IMR-90 (cell line): ENCODE results near the gene ESYT1. TPM values are rescaled to one million over a fixed set of nuclear protein-coding genes. Genes with fewer than 3 reads are reported as not detected.

Source experiments
- ATAC-seq: fragments of 200-7000 bp; cut with Tn5 transposase; 2 replicates; pipeline ENCODE4 v1.9.1; 2020; ENCODE audit warnings: low read depth, mild to moderate bottlenecking, moderate library complexity
- BruUV-seq: library from RNA; stranded (reverse); fragments of 400-500 nt; replicated peaks from 2 replicates; lab custom pipeline; 2021; lab: Mats Ljungman, UMichigan
- CTCF ChIA-PET: fragments of 300-600 bp; formaldehyde crosslinking; extraction: SDS; loops from one replicate; lab custom pipeline; 2021; ENCODE audit warnings: antibody characterized with exemption; lab: Yijun Ruan, JAX
- POLR2A ChIA-PET: fragments of 300-600 bp; sonication (Branson Sonifier 250); formaldehyde crosslinking; loops from one replicate; lab custom pipeline; 2022; ENCODE audit warnings: antibody characterized with exemption; ENCODE audit not compliant: unreplicated experiment; lab: Charles Lee
- DNase-seq: peaks from one replicate; pipeline ENCODE4 v3.0.0; 2013
- H2AFZ ChIP-seq: replicated peaks from 2 replicates; pipeline ENCODE3; 2013; ENCODE audit warnings: low read length, mild to moderate bottlenecking; ENCODE audit not compliant: poor library complexity
- H2AK5ac ChIP-seq: 2 replicates; pipeline ENCODE4 v1.6.1; 2013; ENCODE audit warnings: low read depth, low read length, inconsistent platforms
- H2AK9ac ChIP-seq: replicated peaks from 2 replicates; pipeline ENCODE3; 2013; ENCODE audit warnings: mild to moderate bottlenecking, low read depth, low read length, moderate library complexity; ENCODE audit not compliant: poor library complexity
- H2BK120ac ChIP-seq: 2 replicates; pipeline ENCODE4 v1.6.1; 2013; ENCODE audit warnings: low read depth, low read length, inconsistent platforms
- H2BK15ac ChIP-seq: 3 replicates; pipeline ENCODE4 v1.6.1; 2013; ENCODE audit warnings: low read depth, low read length, inconsistent platforms
- H2BK20ac ChIP-seq: 2 replicates; pipeline ENCODE4 v1.6.1; 2013; ENCODE audit warnings: low read depth, mild to moderate bottlenecking, inconsistent platforms, low read length, moderate library complexity
- H2BK5ac ChIP-seq: 2 replicates; pipeline ENCODE4 v1.6.1; 2013; ENCODE audit warnings: mild to moderate bottlenecking, low read depth, low read length, inconsistent platforms; ENCODE audit not compliant: poor library complexity, severe bottlenecking
- H3K14ac ChIP-seq: replicated peaks from 2 replicates; pipeline ENCODE4 v1.6.1; 2013; ENCODE audit warnings: low read depth, low read length, inconsistent platforms
- H3K18ac ChIP-seq: 2 replicates; pipeline ENCODE4 v1.6.1; 2013; ENCODE audit warnings: low read depth, low read length, control low read depth
- H3K23ac ChIP-seq: 2 replicates; pipeline ENCODE4 v1.6.1; 2013; ENCODE audit warnings: low read depth, low read length, inconsistent platforms
- H3K27ac ChIP-seq: 2 replicates; pipeline ENCODE4 v1.5.1; 2013; ENCODE audit warnings: mild to moderate bottlenecking, control low read depth, low read length; ENCODE audit not compliant: insufficient read depth
- H3K27me3 ChIP-seq: 2 replicates; pipeline ENCODE4 v1.6.1; 2013; ENCODE audit warnings: low read length; ENCODE audit not compliant: control insufficient read depth, insufficient read depth
- H3K36me3 ChIP-seq: 2 replicates; pipeline ENCODE4 v1.6.1; 2013; ENCODE audit warnings: low read length, mixed read lengths; ENCODE audit not compliant: control insufficient read depth, insufficient read depth
- H3K4ac ChIP-seq: 2 replicates; pipeline ENCODE4 v1.6.1; 2013; ENCODE audit warnings: low read depth, low read length, inconsistent platforms
- H3K4me1 ChIP-seq: 2 replicates; pipeline ENCODE4 v1.6.1; 2013; ENCODE audit warnings: low read length, mixed read lengths; ENCODE audit not compliant: control insufficient read depth, insufficient read depth
- H3K4me2 ChIP-seq: 2 replicates; pipeline ENCODE4 v1.6.1; 2013; ENCODE audit warnings: low read depth, mild to moderate bottlenecking, control low read depth, low read length, moderate library complexity
- H3K4me3 ChIP-seq: 2 replicates; pipeline ENCODE4 v1.5.1; 2013; ENCODE audit warnings: low read depth, mild to moderate bottlenecking, control low read depth, low read length, moderate library complexity; ENCODE audit not compliant: insufficient read depth
- H3K56ac ChIP-seq: 2 replicates; pipeline ENCODE4 v1.6.1; 2013; ENCODE audit warnings: low read length, inconsistent platforms; ENCODE audit not compliant: insufficient read depth; ENCODE audit errors: extremely low read depth
- H3K79me1 ChIP-seq, 2 experiments: 2 replicates each; pipeline ENCODE4 v1.6.1; 2013; ENCODE audit warnings: low read length in 2 of 2, inconsistent platforms in 1 of 2, low read depth in 1 of 2
- H3K9ac ChIP-seq: 2 replicates; pipeline ENCODE4 v1.6.1; 2013; ENCODE audit warnings: low read depth, low read length, control low read depth
- H3K9me1 ChIP-seq: 2 replicates; pipeline ENCODE4 v1.6.1; 2013; ENCODE audit warnings: low read length, inconsistent platforms; ENCODE audit not compliant: insufficient read depth
- H3K9me3 ChIP-seq: 2 replicates; pipeline ENCODE4 v1.6.1; 2013; ENCODE audit warnings: low read length; ENCODE audit not compliant: control insufficient read depth, insufficient read depth
- H4K20me1 ChIP-seq: 2 replicates; pipeline ENCODE4 v1.6.1; 2013; ENCODE audit warnings: low read length, inconsistent platforms; ENCODE audit not compliant: insufficient read depth
- H4K5ac ChIP-seq: 2 replicates; pipeline ENCODE4 v1.6.1; 2013; ENCODE audit warnings: mild to moderate bottlenecking, low read depth, low read length, control low read depth
- H4K8ac ChIP-seq, 2 experiments: 2 replicates each; pipeline ENCODE4 v1.6.1; 2013; ENCODE audit warnings: low read depth in 2 of 2, low read length in 2 of 2, control low read depth in 1 of 2, inconsistent platforms in 1 of 2
- H4K91ac ChIP-seq: 2 replicates; pipeline ENCODE4 v1.6.1; 2013; ENCODE audit warnings: low read depth, low read length, inconsistent platforms; ENCODE audit not compliant: insufficient read depth
- BHLHE40 ChIP-seq: fragments of 150-350 bp; IDR thresholded peaks from 2 replicates; pipeline ENCODE4 v1.6.1; 2016; ENCODE audit warnings: mild to moderate bottlenecking, low read depth, low read length
- CHD1 ChIP-seq: IDR thresholded peaks from 2 replicates; pipeline ENCODE4 v1.6.1; 2012; ENCODE audit warnings: low read depth, low read length, improper control_type of control experiment
- MAZ ChIP-seq: IDR thresholded peaks from 2 replicates; pipeline ENCODE4 v1.6.1; 2012; ENCODE audit warnings: low read depth, mild to moderate bottlenecking, low read length, improper control_type of control experiment, moderate library complexity, borderline replicate concordance
- NFE2L2 ChIP-seq: fragments of 150-350 bp; IDR thresholded peaks from 2 replicates; pipeline ENCODE4 v1.6.1; 2016; ENCODE audit warnings: low read depth, mild to moderate bottlenecking, low read length
- RAD21 ChIP-seq: IDR thresholded peaks from 2 replicates; pipeline ENCODE4 v1.6.1; 2012; ENCODE audit warnings: low read length, improper control_type of control experiment
- RCOR1 ChIP-seq: IDR thresholded peaks from 2 replicates; pipeline ENCODE4 v1.6.1; 2012; ENCODE audit warnings: mild to moderate bottlenecking, low read length, improper control_type of control experiment; ENCODE audit not compliant: insufficient replicate concordance
- WGBS, 2 experiments: methylation state at CpG; one replicate each; pipeline versions ENCODE4 v1.1.5 to v1.1.7; 2013; ENCODE audit warnings: missing lambda C conversion rate in 2 of 2; ENCODE audit not compliant: insufficient read length in 1 of 2; ENCODE audit errors: extremely low coverage in 2 of 2; 5-methylcytosine and 5-hydroxymethylcytosine counted together
- dilution Hi-C: fragments of 300-500 bp; cut with HindIII; formaldehyde crosslinking; loops from one replicate; pipeline ENCODE4 v1.14.3; 2018; ENCODE audit warnings: low sequenced_read_pairs; ENCODE audit not compliant: unreplicated experiment
- in situ Hi-C: fragments of 300-500 bp; cut with MboI; formaldehyde crosslinking; loops from 3 replicates; pipeline ENCODE4 v1.14.3; 2019; ENCODE audit warnings: low sequenced_read_pairs, inconsistent platforms, mixed read lengths
- intact Hi-C: fragments of 100-400 bp; cut with micrococcal nuclease; formaldehyde crosslinking; loops from 2 replicates; pipeline ENCODE4 v1.10.0; 2022
- polyA plus RNA-seq, 3 experiments: library from polyadenylated mRNA; depleted of rRNA; stranded (reverse); fragments of >200 nt; gene quantifications; 2 replicates each; pipeline ENCODE4 v1.2.3, GENCODE V29; 2012; ENCODE audit warnings: low replicate concordance in 1 of 3
- total RNA-seq: library from RNA; depleted of rRNA; stranded (reverse); fragments of >200 nt; gene quantifications from 2 replicates; pipeline ENCODE4 v1.2.3, GENCODE V29; 2012

Gene ESYT1
- total and polyA plus RNA-seq, 2 of the 4 experiments (the other 2 are of a cell fraction): 150 to 153 TPM

GRCh38 chr12:56143870-56144269 is 15.8 kb downstream of the ESYT1 start:
- DNase-seq (no peak), ATAC-seq (no peak)
- CTCF ChIA-PET: no interaction called here
- Histone ChIP-seq H3K4ac (no peak overlapping the region), H2AK9ac (no peak overlapping the region), H3K4me1 (no peaks in the 10 kb centered on the region; the same call in 1 of the 2 replicates), H3K9ac (no peak overlapping the region), H2BK15ac (no peak overlapping the region), H3K9me3 (no peaks in the 10 kb centered on the region), H3K4me3 (no peak overlapping the region), H4K20me1 (no peaks in the 10 kb centered on the region; the same call in 1 of the 2 replicates), H3K18ac (no peak overlapping the region), H3K4me2 (no peak overlapping the region), H3K9me1 (peaks cover 12% of the 10 kb centered on the region), H3K14ac (no peak overlapping the region), H2AFZ (no peak overlapping the region), H2BK5ac (no peak overlapping the region), H3K79me1 (peaks cover 3 to 5% of the 10 kb centered on the region in 2 experiments; a peak in 1 of 4 replicates), H4K5ac (no peak overlapping the region), H2AK5ac (no peak overlapping the region), H3K56ac (no peak overlapping the region), H3K27ac (no peak overlapping the region), H2BK20ac (no peak overlapping the region), H3K36me3 (peaks cover 49% of the 10 kb centered on the region), H2BK120ac (no peak overlapping the region), H4K8ac (no peak overlapping the region), H3K23ac (no peak overlapping the region), H4K91ac (no peak overlapping the region), H3K27me3 (no peaks in the 10 kb centered on the region)
- TSS peak; percentile 90 for BruUV-seq
- no peak for TF ChIP-seq CHD1
- TF ChIP-seq RAD21: no peak
- no peak for TF ChIP-seq MAZ
- no peak for TF ChIP-seq BHLHE40
- TF ChIP-seq NFE2L2: no peak
- no peak for TF ChIP-seq RCOR1
- POLR2A ChIA-PET: no interaction called here
- 93% methylated on average over 3 of the region's 8 CpGs; no CpG with 5 or more reads in 1 of the 2 experiments for WGBS, 2 experiments
- in situ Hi-C loops: no loop called here
- intact Hi-C loops: no loop called here
- dilution Hi-C loops: no loop called here
